ENCODE results near the gene STC2.

Gene STC2

GRCh38 chr5:173316339-173317020 lies 11.7 kb downstream of the STC2 start:
- no peak for DNase-seq
- intact Hi-C loops (cut with DNase I): no loop called here

DNA sequence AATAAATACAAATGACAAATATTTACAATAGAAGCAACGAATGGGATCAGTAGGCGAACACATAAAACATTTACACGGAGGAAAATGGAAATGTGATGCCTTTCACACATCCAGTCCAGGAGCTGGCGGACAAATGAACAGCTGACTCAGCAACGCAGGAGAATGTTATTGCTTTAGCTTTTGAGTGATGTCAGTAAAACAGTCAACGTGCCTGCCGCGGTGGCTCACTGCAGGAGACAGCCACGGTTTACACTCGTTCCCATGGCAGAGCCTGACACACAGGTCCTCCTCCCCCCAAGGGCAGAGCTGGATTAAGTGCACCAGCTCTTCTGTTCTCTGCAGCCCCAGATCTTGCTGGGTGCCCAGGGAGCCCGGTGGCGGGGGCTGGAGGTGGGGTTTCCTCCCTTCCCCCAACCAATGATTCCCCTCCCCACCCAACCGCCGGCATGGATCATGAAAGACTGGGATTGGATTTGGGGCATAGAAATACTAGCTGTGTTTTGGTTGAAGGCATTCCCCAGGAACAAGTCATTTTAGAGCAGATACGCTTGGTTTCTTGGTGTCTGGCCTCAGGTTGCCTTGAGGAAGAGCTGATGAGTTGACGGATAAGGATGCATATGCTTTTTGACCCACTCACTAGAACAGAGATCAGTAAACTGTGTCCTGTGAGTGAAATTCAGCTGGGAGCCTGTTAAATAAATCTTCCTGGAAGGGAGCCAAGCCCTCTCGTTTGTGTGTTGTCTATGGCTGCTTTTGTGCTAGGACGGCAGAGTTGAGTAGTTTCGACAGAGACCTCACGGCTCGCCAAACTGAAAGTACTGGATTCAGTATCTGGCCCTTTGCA lies 12.5 kb downstream of the STC2 start:
- intact Hi-C loops (cut with DNase I): no loop called here
- peak in 2 of 10 donors; percentile 13 to 25 for DNase-seq

DNA sequence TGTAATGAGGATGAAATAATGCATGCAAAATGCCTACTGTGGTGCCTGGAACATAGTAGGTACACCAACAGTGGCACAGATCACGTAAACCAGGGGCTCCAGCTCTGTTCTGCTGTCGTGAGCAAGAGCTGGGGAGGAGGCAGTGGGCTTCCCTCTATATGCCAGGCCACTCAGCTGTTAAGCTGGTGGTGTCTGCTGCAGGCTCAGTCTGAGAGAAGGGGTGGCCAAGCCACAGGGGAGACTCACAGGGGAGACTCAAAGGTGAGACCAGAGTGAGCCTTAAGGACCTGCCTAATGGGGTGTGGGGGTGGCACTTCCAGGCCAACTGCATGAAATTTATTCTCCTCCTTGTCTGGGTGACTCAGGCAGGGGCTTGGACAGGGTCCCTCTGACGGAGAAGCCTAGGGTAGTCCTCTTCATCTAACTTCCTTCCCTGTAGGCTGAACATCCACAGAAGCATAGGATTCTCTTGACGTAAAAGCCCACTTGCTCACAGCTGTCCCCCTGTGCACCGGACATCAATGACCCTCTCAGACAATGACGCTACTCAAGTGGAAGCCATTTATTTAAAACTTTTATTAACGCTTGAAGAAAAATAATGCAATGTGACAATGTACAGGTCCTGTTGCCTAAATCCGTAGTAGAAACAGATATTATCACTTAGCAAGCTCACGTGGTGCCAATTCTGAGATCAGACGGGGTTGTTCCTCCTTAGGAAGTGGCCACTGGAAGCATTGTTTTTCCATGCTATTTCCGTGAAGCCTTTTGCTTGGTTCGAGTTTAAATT lies 13.9 kb downstream of the STC2 start:
- intact Hi-C loops (cut with DNase I): no loop called here

GRCh38 chr5:173313351-173313801 lies 14.8 kb downstream of the STC2 start:
- DNase-seq: no peak
- intact Hi-C loops (cut with DNase I): no loop called here

More for the DNA sequence above, 13.9 kb downstream of the STC2 start:
- peak in 1 of 10 donors; percentile 23 for DNase-seq

GRCh38 chr5:173312821-173313220 lies 15.4 kb downstream of the STC2 start:
- intact Hi-C loops (cut with DNase I): no loop called here

GRCh38 chr5:173311818-173312585 lies 16.2 kb downstream of the STC2 start:
- peak in 1 of 10 donors; percentile 34 for DNase-seq
- intact Hi-C loops (cut with DNase I): no loop called here

More at GRCh38 chr5:173312821-173313220, 15.4 kb downstream of the STC2 start:
- no peak for DNase-seq

- DNase-seq: peak in 3 of 10 donors; percentile 38 to 82 (median 51)
- intact Hi-C loops (cut with DNase I): no loop called here
Measured at GRCh38 chr5:173310861-173311785, 17.1 kb downstream of the STC2 start.

- DNase-seq: peak in 1 of 10 donors; percentile 75
- intact Hi-C loops (cut with DNase I): no loop called here
Measured at GRCh38 chr5:173310218-173310769, 17.9 kb downstream of the STC2 start.

GRCh38 chr5:173309731-173310130 lies 18.5 kb downstream of the STC2 start:
- intact Hi-C loops (cut with DNase I): no loop called here
- DNase-seq: peak in 1 of 10 donors; percentile 54

DNA sequence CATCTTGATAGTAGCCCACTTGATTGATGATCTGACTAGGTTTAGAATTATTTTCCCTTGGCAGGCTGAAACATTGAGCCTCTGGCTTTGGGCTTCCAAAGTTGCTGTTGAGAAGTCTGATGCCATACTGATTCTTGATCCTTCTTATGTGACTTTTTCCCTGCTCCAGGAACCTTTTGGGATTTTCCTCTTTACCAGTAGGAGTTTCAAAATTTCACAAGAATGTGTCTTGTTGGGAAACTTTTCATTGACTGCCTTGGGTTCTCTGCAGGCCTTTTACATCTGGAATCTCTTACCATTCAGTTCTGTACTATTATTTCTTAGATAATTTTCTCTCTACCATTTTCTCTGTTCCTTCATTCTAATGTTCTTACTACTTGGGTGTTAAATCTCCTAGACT lies 20.0 kb downstream of the STC2 start:
- intact Hi-C loops (cut with DNase I): no loop called here
- DNase-seq: no peak

DNA sequence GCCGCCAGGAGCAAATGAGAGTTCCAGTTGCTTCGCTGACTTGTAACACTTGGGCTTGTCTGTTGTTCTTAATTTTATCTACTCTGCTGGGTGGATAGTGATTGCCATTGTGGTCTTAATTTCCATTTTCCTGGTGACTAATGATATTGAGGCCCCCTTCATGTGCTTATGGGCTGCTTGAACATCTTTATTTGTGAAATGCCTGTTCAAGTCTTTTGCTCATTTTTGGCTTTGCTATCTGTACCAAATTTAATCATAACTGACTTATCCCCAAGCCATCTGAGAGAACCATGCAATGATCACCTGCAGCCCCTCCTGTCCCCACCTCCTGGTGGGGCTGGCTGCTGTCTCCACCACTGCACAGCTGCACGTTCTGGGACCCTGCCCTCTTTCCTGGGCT lies 20.5 kb downstream of the STC2 start:
- intact Hi-C loops (cut with DNase I): no loop called here
- DNase-seq: peak in 1 of 10 donors; percentile 22

- no peak for DNase-seq
- intact Hi-C loops (cut with DNase I): no loop called here
Measured at GRCh38 chr5:173306695-173307094, 21.5 kb downstream of the STC2 start.

DNA sequence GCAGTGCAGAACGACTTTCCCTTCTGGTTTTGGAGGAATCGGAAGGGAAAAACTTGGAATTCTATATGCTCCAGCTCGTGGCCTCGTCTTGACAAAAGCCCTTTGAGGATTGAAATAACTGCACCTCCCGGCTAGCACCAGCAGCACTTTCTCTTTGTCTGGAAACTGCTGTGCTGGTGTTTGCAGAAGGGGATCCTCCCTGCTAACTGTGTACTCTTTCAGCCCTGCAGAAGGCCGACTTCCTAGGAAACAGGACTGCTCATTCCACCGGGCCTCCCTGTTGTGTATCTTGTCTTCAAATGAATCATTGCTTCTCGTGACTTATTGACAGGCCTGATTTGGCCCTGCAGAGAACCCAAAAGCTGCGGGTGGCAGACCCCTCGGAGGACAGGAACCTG lies 23.6 kb downstream of the STC2 start:
- intact Hi-C loops (cut with DNase I): no loop called here
- peak in 1 of 10 donors; percentile 48 for DNase-seq

DNA sequence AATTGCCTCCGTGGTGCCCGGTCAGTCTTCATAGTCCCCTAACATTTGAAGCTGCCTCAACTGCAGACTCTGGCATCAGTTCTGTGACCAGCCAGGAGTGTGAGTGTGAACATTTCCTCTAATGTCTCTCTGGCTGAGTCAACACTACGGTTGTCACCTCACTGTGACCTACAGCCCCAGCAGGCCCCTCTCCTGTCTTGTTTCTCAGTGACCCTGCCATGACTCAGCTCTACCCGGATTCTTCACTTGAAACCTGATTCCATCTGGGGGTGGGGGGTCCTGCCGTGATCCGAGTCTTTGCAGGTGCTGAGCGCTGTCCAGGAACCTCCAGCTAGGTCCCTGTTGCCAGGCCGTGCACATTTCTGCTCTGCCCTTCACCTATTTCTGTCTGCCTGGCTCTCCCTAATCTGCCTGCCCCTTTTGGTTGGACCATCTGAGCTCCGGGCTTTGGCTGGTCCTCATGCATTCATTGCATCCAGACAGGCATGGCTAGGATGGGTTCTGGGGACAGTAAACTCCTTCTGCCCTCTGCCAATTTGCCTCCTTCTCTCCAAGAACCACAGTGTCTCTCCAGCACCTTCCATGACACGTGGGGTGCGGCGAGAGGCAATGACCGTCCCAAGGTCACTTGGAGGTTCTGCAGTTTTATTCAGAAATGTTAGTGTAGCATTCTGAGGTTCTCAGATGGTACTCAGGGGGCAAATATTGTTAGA lies 24.2 kb downstream of the STC2 start:
- peak in 1 of 10 donors; percentile 18 for DNase-seq
- intact Hi-C loops (cut with DNase I): no loop called here

DNA sequence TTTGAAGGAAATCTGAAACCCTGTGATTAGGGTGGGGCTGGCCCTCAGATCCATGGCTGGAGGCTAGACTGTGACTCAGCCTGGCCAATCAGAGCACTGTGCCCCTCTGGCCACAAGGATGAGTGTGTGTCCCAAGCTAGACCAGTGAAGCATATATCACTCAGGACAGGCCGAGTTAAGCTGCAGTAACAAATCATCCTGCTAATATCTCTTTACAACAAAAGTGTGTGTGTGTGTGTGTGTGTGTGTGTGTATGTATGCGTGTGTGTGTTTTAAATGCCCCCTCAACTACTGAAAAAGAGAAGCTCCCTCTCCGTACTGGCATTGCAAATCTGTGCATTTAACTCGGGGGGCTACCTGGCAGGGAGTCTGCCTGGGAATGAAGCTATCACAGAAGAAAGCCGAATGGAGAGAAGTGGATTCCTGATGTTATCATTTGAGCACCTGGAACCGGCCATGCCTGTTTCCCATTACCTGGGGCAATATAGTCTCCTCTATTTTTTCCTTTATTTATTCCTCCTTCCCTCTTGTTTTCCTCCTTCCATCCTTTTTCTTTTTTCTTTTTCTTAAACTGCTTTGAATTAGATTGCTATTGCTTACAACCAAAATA lies 25.6 kb downstream of the STC2 start:
- intact Hi-C loops (cut with DNase I): no loop called here

GRCh38 chr5:173301695-173302545 lies 26.3 kb downstream of the STC2 start:
- intact Hi-C loops (cut with DNase I): no loop called here
- peak in 1 of 10 donors; percentile 36 for DNase-seq

More for the DNA sequence above, 25.6 kb downstream of the STC2 start:
- DNase-seq: peak in 1 of 10 donors; percentile 50

Data from posterior cingulate gyrus (tissue), 11 donors.